ENCODE results near the gene CDKN1C. TPM values are rescaled to one million over a fixed set of nuclear protein-coding genes. Genes with fewer than 3 reads are reported as not detected.

CDKN1C gene
- total and polyA plus RNA-seq, 2 of the 8 experiments (the other 6 are each of a cell fraction or from before 2014, with no cell fraction given), result 12.8 to 14.1 TPM

- no peak overlapping the region for H2BK120ac ChIP-seq (replicated peaks; ENCODE audit: low read depth, low read length)
- ChIA-PET CTCF (ENCODE audit: partially characterized antibody) (interaction anchor here (0.5 to 13.5 kb wide), 48 partner anchors 7 to 472 kb away, joined by 3 to 521 read pairs (median 4); partner anchors contain the start of gene PHLDA2), POLR2A (ENCODE audit: partially characterized antibody) (interaction anchor here (0.6 to 4.4 kb wide), 4 partner anchors 18 to 1922 kb away, joined by 3 to 16 read pairs (median 4); no protein-coding TSS in a partner anchor)
- H2AK5ac ChIP-seq (ENCODE audit: low read depth, low read length), result peak overlapping the region; percentile 82; the same call in 1 of the 2 replicates
- no peak overlapping the region for H3K14ac ChIP-seq (ENCODE audit: insufficient read length)
- H2BK5ac ChIP-seq (ENCODE audit: low read depth, low read length), result peak overlapping the region; percentile 71; the same call in 1 of the 2 replicates
- no peak overlapping the region for H3K23ac ChIP-seq (ENCODE audit: insufficient read length)
- no peaks in the 10 kb centered on the region for H3K79me1 ChIP-seq (ENCODE audit: low read depth, low read length)
- no peak overlapping the region for H3K27ac ChIP-seq (ENCODE audit: low read depth, low read length)
- H2BK20ac ChIP-seq (ENCODE audit: low read length), result peak overlapping the region; percentile 86; the same call in 1 of the 2 replicates
- peaks cover 0 to 31% (median 24%) of the 10 kb centered on the region in 4 experiments; a peak in 6 of 7 replicates for H3K4me1 ChIP-seq (replicated peaks in 1 of 4; ENCODE audit: control insufficient read depth in 3 of 4, insufficient read depth in 4 of 4, low read length in 3 of 4)
- peak overlapping the region; percentile 48 for H3K18ac ChIP-seq (ENCODE audit: extremely low read depth, low read length)
- no peak overlapping the region for H3K4me2 ChIP-seq (ENCODE audit: insufficient read depth in 1 of 2, low read depth in 2 of 2, low read length in 2 of 2)
- no peak overlapping the region for H3K56ac ChIP-seq (replicated peaks; ENCODE audit: insufficient read length, low read depth, low read length)
- H2BK12ac ChIP-seq (ENCODE audit: low read depth, low read length), result peak overlapping the region; percentile 92; the same call in 1 of the 2 replicates
- no peaks in the 10 kb centered on the region for H3K79me2 ChIP-seq (ENCODE audit: control insufficient read depth in 1 of 2, insufficient read depth in 2 of 2, low read length in 2 of 2)
- FAIRE-seq, result no peak
- peak in 1 of 2 experiments; percentile 52 for DNase-seq (ENCODE audit: low read depth in 1 of 2, low spot score in 2 of 2)
- peaks cover 7% of the 10 kb centered on the region for H3K23me2 ChIP-seq (ENCODE audit: low read depth, low read length)
- H4K20me1 ChIP-seq (replicated peaks in 1 of 2; ENCODE audit: control insufficient read depth in 1 of 2, insufficient read depth in 2 of 2, low read length in 2 of 2), result no peaks in the 10 kb centered on the region
- peak overlapping the region; percentile 61; the same call in 1 of the 2 replicates for H2BK15ac ChIP-seq (ENCODE audit: low read length)
- peaks cover 0 to 37% (median 18%) of the 10 kb centered on the region in 4 experiments; a peak in 6 of 7 replicates for H3K27me3 ChIP-seq (replicated peaks in 1 of 4; ENCODE audit: control insufficient read depth in 3 of 4, extremely low read depth in 1 of 4, insufficient read depth in 3 of 4, low read length in 3 of 4)
- WGBS, 2 experiments (ENCODE audit: extremely low coverage in 1 of 2, insufficient coverage in 1 of 2, insufficient read length in 1 of 2, insufficient replicate concordance in 2 of 2, low coverage in 1 of 2, low lambda C conversion rate in 2 of 2, missing lambda C conversion rate in 1 of 2), result 94% methylated on average over 8 of the region's 28 CpGs; no CpG with 5 or more reads in 1 of the 2 experiments
- no peak overlapping the region for H3K9ac ChIP-seq (replicated peaks in 1 of 4; ENCODE audit: extremely low read depth in 1 of 4, low read depth in 3 of 4, low read length in 3 of 4)
- no peak overlapping the region for H4K5ac ChIP-seq (ENCODE audit: insufficient read length, low read depth, low read length)
- no peaks in the 10 kb centered on the region for H3K36me3 ChIP-seq (ENCODE audit: control insufficient read depth in 2 of 4, insufficient read depth in 4 of 4, low read length in 3 of 4)
- H3K9me3 ChIP-seq (ENCODE audit: insufficient read depth in 2 of 2, low read depth in 1 of 2, low read length in 1 of 2), result peaks cover 0 to 4% of the 10 kb centered on the region in 2 experiments; a peak in 1 of 4 replicates
- no peak overlapping the region for H3K4ac ChIP-seq (replicated peaks; ENCODE audit: insufficient read length, low read depth, low read length)
- no peak overlapping the region for H2AFZ ChIP-seq (ENCODE audit: low read length)
- H4K8ac ChIP-seq (ENCODE audit: extremely low read depth, insufficient read depth, low read length), result no peak overlapping the region
- H3K4me3 ChIP-seq (ENCODE audit: extremely low read depth in 1 of 4, insufficient read depth in 2 of 4, low read depth in 3 of 4, low read length in 4 of 4), result no peak overlapping the region
- H4K91ac ChIP-seq (replicated peaks; ENCODE audit: insufficient read length, low read length), result peak overlapping the region; percentile 23
- no peak for TF ChIP-seq RBBP5 (IDR thresholded peaks at IDR 0.05; ENCODE audit: borderline replicate concordance, low read depth, low read length)
- TF ChIP-seq, protein P1, sequence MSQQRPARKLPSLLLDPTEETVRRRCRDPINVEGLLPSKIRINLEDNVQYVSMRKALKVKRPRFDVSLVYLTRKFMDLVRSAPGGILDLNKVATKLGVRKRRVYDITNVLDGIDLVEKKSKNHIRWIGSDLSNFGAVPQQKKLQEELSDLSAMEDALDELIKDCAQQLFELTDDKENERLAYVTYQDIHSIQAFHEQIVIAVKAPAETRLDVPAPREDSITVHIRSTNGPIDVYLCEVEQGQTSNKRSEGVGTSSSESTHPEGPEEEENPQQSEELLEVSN (IDR thresholded peaks at IDR 0.05), result 0 out of 2 replicates have a peak, but pooled peaks have one; percentile 23
- no peak for TF ChIP-seq POLR2A (IDR thresholded peaks at IDR 0.05; ENCODE audit: control extremely low read depth in 1 of 2, low read depth in 2 of 2, low read length in 2 of 2)
- no peak for TF ChIP-seq CTBP2 (IDR thresholded peaks at IDR 0.05; ENCODE audit: borderline replicate concordance, insufficient read depth, insufficient read length, low read length)
- TF ChIP-seq, protein P2, sequence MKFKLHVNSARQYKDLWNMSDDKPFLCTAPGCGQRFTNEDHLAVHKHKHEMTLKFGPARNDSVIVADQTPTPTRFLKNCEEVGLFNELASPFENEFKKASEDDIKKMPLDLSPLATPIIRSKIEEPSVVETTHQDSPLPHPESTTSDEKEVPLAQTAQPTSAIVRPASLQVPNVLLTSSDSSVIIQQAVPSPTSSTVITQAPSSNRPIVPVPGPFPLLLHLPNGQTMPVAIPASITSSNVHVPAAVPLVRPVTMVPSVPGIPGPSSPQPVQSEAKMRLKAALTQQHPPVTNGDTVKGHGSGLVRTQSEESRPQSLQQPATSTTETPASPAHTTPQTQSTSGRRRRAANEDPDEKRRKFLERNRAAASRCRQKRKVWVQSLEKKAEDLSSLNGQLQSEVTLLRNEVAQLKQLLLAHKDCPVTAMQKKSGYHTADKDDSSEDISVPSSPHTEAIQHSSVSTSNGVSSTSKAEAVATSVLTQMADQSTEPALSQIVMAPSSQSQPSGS (IDR thresholded peaks at IDR 0.05; ENCODE audit: low read length), result no peak
- no peak for TF ChIP-seq SIX5 (IDR thresholded peaks at IDR 0.05; ENCODE audit: low read depth, low read length)
- TF ChIP-seq, protein P3, sequence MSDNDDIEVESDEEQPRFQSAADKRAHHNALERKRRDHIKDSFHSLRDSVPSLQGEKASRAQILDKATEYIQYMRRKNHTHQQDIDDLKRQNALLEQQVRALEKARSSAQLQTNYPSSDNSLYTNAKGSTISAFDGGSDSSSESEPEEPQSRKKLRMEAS (IDR thresholded peaks at IDR 0.05), result peak; percentile 32; the same call in 1 of the 2 replicates
- no peak for TF ChIP-seq RFX5 (IDR thresholded peaks at IDR 0.05; ENCODE audit: borderline replicate concordance, low read depth, low read length)
Observed at GRCh38 chr11:2890466-2891294, 5.1 kb upstream of the CDKN1C start.

Data from H1 (cell line).